Measurements from ENCODE around the gene CDH4. TPM values are rescaled to one million over a fixed set of nuclear protein-coding genes. Genes with fewer than 3 reads are reported as not detected.

Gene CDH4
- total RNA-seq, 2 donors from 2014 or later, result 0.07 to 0.94 TPM

- H3K4me3 ChIP-seq, result no peak overlapping the region
- H3K4me1 ChIP-seq, result no peaks in the 10 kb centered on the region
- H3K36me3 ChIP-seq, result no peaks in the 10 kb centered on the region
- no peak overlapping the region for H3K27ac ChIP-seq
- TF ChIP-seq CTCF (IDR thresholded peaks at IDR 0.05), result no peak
- H3K27me3 ChIP-seq, result no peaks in the 10 kb centered on the region
- no peak for DNase-seq (ENCODE audit: low spot score)
- H3K9me3 ChIP-seq, result peaks cover 0 to 7% of the 10 kb centered on the region in 2 donors
Observed at GRCh38 chr20:61755971-61756845, 504.1 kb downstream of the CDH4 start.

DNA sequence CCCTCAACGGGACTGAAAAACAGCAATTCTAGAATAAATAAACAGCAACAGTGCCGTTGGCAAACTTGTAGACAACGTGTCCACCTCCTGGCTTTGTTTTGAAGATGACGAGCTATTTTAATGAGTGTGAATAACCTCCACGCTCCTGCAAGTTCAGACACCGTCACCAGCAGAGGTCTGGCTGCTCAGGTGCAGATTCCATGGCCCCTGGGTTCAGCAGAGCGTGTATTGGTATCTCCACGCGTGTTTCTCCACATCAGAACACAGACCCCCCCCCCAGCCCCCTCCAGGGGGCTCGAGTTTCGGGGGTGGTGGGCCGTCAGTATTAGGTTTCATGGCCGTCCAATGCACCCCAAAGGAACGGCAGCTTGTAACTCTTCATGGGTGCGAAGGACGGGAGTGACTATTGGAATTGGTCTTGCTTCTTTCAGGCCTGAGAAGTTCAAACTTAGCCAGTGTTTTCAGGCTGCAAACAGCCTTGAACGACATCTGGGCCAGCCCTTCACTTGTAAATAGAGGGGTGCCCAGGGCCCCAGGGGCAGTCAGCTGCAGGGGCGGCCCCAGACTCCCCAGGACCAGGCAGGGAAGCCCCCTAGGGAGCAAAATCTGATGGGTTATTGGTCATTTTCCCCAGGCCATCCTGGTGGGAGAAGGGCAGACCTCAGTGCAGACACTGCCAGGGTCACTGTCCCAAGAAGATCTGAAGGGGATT lies 505.1 kb downstream of the CDH4 start:
- no peaks in the 10 kb centered on the region for H3K36me3 ChIP-seq
- H3K27me3 ChIP-seq, result no peaks in the 10 kb centered on the region
- H3K9me3 ChIP-seq, result no peaks in the 10 kb centered on the region
- no peak overlapping the region for H3K27ac ChIP-seq
- no peak for DNase-seq (ENCODE audit: low spot score)
- H3K4me3 ChIP-seq, result no peak overlapping the region
- no peak for TF ChIP-seq CTCF (IDR thresholded peaks at IDR 0.05)
- no peaks in the 10 kb centered on the region for H3K4me1 ChIP-seq

- no peaks in the 10 kb centered on the region for H3K4me1 ChIP-seq
- no peak for DNase-seq (ENCODE audit: low spot score)
- no peak overlapping the region for H3K27ac ChIP-seq
- H3K27me3 ChIP-seq, result no peaks in the 10 kb centered on the region
- TF ChIP-seq CTCF (IDR thresholded peaks at IDR 0.05), result no peak
- H3K9me3 ChIP-seq, result no peaks in the 10 kb centered on the region
- H3K4me3 ChIP-seq, result no peak overlapping the region
- no peaks in the 10 kb centered on the region for H3K36me3 ChIP-seq
Observed at GRCh38 chr20:61757678-61758563, 505.9 kb downstream of the CDH4 start.

- DNase-seq (ENCODE audit: low spot score), result no peak
- Histone ChIP-seq H3K9me3 (no peaks in the 10 kb centered on the region), H3K27me3 (no peaks in the 10 kb centered on the region), H3K4me3 (no peak overlapping the region), H3K36me3 (no peaks in the 10 kb centered on the region), H3K27ac (no peak overlapping the region), H3K4me1 (no peaks in the 10 kb centered on the region)
- TF ChIP-seq CTCF (IDR thresholded peaks at IDR 0.05), result no peak
Observed at GRCh38 chr20:61758564-61759200, 506.6 kb downstream of the CDH4 start.
